Measurements from ENCODE around the gene TGFB2. TPM values are rescaled to one million over a fixed set of nuclear protein-coding genes. Genes with fewer than 3 reads are reported as not detected.

Gene TGFB2
- total RNA-seq, 1 donor from 2014 or later: 38.8 TPM

DNA sequence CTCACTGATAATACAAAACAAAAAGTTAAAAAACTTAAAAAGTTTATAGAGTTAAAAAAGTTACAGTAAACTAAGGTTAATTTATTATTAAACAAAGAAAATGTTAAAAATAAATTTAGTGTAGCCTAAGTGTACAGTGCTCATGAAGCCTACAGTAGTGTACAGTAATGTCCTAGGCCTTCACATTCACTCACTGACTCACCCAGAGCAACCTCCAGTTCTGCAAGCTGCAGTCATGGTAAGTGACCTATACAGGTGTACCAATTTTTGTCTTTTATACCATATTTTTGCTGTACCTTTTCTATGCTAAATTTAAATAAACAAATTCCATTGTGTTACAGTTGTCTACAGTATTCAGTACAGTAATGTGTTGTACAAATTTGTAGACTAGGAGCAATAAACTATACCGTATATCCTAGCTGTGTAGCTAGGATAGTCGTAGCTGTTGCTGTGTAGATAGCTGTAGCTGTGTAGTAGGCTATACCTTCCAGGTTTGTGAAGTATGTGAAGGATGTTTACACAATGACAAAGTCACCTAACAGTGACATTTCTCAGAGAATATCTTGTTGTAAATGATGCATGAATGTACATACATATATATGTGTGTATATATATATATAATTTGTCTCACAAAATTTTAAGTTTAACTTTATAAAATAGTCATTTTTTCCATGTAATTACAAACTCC is 140.2 kb downstream of the TGFB2 start:
- no peak for DNase-seq (ENCODE audit: low spot score)

DNA sequence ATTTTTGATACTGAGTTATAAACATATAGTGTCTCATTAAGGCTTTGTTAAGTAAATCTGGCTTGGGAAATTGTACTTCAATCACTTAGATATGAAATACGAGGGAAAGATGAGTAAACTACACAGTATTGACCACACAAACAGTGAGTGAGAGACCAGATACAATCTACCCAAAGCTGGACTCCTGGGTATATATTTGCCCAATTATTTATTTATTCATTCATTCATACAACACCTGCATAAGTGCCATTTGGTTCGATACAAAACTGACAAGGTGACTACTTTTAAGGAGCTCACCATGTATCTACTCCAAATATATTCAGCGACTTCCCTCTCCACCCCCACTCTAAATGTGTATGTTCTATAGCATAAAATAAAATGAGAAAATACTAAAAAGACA is 143.4 kb downstream of the TGFB2 start:
- DNase-seq (ENCODE audit: low spot score): no peak

DNA sequence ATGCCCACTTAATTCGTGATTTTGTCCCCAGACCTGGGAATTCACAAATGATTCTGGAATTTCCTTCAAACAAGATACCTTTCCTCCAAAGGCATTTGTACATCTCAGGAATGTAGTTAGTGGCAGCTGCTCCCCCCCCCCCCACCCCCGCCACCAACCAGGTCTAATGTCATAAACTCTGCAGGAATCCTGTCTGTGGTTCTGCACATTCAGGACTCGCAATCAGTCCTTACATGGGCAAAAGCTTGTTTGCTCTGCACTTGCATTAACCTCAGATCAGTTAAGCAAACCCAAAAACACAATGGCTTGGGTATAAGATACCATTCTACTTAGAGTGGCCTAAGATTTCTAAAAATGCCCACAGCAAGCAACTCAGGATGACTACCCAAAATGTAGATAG is 143.8 kb downstream of the TGFB2 start:
- DNase-seq (ENCODE audit: low spot score): no peak

DNA sequence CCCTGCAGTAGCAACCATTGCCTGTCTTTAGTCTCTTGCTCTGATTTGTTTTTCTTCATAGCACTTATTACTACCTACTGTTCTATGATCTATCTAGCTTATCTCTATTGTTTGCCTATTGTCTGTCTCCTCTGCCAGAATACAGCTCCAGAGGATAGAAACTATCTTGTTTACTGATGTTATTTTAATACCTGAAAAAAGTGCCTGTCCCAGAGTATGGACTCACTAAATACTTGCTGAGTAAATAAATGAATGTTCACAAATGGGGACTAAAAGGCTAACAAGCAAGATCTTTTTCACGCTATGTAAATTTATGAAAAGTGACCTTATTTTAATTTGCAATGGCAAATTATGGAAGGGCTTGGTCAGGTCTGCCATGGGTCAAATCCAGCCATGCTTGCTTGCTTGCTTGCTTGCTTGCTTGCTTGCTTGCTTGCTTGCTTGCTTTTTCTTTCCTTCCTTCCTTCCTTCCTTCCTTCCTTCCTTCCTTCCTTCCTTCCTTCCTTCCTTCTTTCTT is 145.3 kb downstream of the TGFB2 start:
- no peak for DNase-seq (ENCODE audit: low spot score)

DNA sequence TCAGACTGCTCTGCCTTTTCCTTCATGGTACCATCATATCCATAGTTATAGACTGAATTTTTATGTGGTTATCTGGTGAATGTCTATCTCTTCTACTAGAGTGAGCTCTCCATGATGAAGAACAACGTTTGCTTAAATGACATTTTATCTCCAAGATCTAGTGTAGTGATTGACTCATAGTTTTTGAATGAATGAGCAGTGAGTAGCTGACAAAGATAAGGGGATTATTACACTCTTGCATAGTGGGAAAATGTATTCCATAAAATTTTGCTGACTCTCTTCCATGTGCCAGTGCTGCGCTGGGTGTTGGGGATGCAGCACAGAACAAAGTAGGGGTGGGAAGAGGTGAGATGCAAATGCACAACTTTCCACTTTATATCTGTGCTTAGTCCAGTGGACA is 147.7 kb downstream of the TGFB2 start:
- DNase-seq (ENCODE audit: low spot score): no peak

DNA sequence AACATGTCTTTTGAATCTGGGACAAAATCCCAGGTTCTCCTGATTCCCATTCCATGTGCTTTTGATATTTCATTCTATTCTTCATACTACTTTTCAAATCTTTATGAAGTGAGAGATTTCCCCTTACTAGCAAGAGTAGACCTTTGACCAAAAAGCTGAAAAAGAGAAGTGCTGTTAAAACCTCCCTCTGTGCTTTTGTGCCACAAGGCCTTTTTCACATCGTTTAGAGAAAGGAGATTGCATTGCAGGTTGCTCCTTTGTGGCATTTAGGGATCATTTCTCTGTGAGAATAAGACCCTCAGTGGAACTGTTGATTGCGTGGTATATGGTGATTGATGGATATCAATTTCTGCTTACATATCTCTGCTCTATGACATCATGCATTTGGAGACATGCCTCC is 148.8 kb downstream of the TGFB2 start:
- DNase-seq (ENCODE audit: low spot score): no peak

Other genes starting within 250 kb of the TGFB2 start
- 12.0 TPM for gene RRP15, start 60.0 kb upstream of the TGFB2 start, total RNA-seq (ENCODE audit: insufficient read depth, low replicate concordance)